GM18867 (cell line): ENCODE data around the gene ENTPD8.

Experiments used
- ATAC-seq: cut with Tn5 transposase; IDR thresholded peaks from one replicate; pipeline ENCODE4 v1.9.1; 2021; ENCODE audit warnings: mild to moderate bottlenecking, moderate library complexity; ENCODE audit not compliant: unreplicated experiment

The ENTPD8 gene

DNA sequence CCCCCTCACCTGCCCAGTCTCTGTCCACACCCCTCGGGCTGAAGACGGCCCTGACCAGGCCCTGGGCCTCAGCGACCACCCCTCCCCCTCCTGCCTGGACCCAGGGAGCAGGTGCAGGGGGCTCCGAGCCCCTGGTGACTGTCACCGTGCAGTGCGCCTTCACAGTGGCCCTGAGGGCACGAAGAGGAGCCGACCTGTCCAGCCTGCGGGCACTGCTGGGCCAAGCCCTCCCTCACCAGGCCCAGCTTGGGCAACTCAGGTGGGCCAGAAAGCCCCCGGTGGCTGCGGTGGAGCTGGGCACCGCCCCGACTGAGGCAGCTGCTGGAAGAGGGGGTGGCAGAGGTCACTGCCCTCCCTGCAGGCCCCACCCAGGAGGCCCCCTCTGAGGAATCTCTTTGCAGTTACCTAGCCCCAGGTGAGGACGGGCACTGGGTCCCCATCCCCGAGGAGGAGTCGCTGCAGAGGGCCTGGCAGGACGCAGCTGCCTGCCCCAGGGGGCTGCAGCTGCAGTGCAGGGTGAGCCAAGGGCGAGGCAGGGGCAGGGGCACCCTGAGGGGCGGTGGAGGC is 7.7 kb downstream of the ENTPD8 start:
- no peak for ATAC-seq

GRCh38 chr9:137432687-137433348 is 8.3 kb downstream of the ENTPD8 start:
- ATAC-seq = no peak

DNA sequence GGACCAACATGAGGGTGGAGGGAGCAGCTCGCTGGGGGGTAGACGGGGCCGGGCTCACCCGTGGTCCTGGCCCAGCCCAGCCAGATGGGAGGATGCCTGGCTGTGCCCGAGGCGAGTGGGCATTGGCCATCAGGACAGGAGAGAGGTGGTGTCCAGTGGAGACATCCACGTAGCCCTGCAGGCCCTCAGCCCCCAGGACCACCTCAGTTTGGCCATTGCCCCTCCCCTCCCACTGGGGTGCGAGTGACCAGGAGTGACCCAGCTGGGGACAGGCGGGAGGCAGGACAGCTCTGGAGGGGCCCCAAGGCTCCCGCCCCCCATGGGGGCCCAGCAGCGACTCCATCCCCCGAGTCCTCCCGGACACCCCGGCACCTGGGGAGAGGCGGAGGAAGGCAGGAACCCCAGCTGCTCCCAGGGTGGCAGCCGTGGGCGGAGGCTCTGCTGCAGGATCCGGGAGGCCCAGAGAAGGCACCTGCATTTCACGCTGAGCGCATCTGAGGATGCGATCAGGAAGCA is 9.7 kb downstream of the ENTPD8 start:
- no peak for ATAC-seq

- ATAC-seq = no peak
These were observed 10.3 kb downstream of the ENTPD8 start for GRCh38 chr9:137430723-137431415.

DNA sequence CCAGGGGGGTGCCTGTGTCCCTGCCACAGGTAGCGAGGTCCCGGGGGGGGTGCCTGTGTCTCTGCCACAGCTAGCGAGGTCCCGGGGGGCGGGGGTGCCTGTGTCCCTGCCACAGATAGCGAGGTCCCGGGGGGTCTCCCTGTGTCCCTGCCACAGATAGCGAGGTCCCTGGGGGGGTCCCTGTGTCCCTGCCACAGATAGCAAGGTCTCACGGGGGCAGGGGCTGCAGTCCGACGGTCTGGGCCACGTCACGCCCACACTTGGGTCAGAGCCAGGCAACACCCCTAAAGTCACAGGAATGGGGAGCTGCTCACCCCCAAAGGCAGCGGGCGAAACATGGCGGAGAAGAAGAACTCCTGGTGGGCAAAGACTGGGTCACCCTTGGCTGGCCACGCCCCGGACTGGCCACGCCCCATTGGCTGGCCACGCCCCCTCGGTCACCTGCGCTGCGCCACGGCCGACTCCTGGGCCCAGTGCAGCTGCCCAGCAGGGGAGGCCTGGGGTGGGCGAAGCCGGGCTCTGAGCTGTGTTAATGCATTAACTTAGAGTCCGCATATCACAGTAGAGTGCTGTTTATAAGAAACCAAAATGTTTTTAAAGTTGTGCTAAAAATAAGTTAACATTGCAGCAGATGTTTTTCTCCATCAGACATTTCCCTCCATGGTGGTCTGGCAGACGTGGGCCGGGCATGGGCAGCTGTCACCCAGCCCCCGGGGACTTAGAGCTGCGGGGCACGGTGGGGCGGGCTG is 11.0 kb downstream of the ENTPD8 start:
- ATAC-seq = peak; percentile 63

DNA sequence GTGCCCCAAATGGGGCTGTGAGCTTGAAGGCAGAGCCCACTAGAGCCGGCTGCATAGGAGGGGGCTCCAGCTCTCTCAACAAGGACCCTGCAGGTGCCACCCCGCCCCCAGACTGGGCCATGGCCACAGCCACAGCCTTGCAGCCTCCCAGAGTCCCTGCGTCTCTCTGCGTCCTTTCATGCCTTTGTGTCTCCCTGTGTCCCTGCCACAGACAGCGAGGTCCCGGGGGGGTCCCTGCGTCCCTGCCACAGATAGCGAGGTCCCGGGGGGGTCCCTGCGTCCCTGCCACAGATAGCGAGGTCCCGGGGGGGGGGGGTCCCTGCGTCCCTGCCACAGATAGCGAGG is 11.6 kb downstream of the ENTPD8 start:
- no peak for ATAC-seq

- no peak for ATAC-seq
These were observed 12.2 kb downstream of the ENTPD8 start for GRCh38 chr9:137428841-137429545.

GRCh38 chr9:137428311-137428630 is 12.9 kb downstream of the ENTPD8 start:
- ATAC-seq = no peak

- ATAC-seq = no peak
These were observed 13.5 kb downstream of the ENTPD8 start for GRCh38 chr9:137427454-137428310.

DNA sequence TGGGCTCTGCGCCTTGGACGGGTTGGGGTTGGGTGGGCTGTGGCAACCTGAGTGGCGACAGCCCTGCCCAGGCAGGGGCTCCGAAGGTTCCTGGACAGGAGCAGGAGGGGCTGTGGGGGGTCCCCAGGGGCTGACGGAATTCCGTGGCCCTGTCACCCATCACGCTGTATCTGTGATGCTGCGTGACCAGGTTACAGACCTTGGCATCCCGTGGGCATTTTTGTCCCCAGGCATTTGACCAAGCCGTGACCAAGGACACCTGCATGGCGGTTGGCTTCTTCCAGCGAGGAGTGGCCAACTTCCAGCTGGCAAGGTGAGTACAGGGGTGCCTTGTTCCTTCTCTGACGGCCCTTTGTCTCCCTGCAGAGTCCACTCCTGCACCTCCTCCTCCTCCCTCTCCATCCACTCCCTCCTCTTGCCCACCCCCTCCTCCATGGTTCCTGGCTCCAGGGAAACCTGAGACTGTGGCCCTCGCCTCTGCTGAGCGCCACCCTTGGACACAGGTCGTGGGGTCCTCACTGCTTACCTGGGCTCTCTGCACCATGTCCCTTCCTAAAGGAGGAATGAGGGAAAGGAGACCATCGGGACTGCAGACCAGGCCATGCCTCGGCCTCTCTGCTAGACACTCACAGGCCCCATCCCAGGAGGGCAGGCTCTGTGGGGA is 15.0 kb downstream of the ENTPD8 start:
- ATAC-seq = no peak

DNA sequence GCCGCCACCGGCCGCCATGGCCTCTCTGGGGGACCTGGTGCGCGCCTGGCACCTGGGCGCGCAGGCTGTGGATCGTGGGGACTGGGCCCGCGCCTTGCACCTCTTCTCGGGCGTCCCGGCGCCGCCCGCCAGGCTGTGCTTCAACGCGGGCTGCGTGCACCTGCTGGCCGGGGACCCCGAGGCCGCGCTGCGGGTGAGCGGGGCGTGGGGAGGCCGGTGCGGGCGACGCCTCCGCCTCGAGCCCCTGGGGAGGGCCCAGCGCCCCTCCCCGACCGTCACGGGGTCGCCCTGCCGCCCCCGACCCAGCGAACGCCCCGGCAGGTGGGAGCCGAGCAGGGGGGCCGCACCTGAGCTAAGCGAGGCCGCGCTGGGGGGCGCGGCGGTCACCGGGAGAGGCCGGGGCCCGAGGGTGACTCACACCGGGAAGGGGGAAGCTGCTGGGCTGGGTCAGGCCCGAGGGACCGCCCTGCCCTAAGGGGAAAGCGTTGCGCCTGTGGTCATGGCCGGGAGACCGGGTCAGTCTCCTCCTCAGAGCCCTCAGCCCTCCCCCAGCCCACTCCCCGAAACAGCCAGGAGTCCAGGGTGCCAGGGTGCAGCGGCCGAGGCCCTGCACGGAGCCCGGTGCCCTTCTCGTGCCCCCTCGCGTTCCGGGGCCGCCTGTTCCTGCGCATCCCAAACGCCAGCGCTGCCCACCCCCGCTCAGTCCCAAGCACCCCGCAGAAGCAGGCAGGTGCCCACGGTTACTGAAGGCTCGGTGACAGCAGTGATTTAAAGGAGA is 17.5 kb downstream of the ENTPD8 start:
- ATAC-seq = peak; percentile 3

DNA sequence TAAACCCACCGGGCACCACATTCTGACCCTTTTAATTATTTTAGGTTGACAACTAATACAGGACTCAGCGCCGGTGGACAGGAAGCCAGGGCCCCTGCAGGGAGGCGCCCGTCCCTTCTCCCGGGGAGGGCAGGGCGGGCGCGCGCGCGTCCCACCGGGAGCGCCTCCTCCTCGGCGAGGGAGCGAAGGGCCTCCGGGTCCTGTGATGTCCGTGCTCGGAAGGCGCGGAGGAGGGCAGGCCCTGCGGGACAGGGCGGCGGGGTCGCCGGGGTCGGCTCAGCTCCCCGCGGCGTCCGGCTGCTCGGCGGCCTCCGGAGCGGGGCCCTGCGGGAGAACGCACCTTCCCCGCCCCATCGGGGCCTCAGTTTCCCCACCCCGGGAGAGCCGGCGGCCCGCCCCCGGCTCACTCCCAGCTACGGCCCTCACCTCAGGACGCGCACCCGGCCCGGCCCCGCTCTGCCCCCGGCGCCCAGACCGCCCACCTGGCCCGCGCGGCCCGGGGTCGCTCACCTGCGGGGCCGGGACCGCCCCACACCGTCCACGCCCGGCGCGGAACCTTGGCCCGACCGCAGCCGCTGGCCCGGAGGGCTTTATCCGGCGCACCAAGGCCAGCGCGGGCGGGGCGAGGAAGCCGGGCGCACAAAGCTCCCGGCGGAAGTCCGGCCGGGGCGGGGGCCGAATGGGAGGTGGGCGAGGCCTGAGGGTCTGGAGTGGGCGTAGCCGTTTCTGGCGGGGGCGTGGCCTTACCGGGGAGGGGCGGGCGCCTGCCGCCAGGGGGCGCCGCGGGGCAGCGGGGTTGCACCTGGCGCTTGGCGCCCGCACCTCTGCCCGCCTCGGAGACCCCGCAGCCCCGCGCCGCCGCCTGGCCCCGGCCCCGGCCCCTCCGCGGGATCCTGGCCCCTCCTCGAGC is 18.3 kb downstream of the ENTPD8 start, which contains the start of the genes EXD3 and NOXA1:
Gene EXD3, minus strand, starts transcription at position 559 of the 910 bp plus-strand sequence. CDS start 27,805 bp downstream, outside the sequence.
Gene NOXA1, plus strand, starts transcription at position 790 of the 910 bp plus-strand sequence. CDS start 137 bp downstream, outside the sequence.
- ATAC-seq = peak; percentile 80

- no peak for ATAC-seq
These were observed 19.1 kb downstream of the ENTPD8 start for GRCh38 chr9:137421838-137422603.

- no peak for ATAC-seq
These were observed 23.8 kb downstream of the ENTPD8 start for GRCh38 chr9:137417161-137418021.

- no peak for ATAC-seq
These were observed 24.5 kb downstream of the ENTPD8 start for GRCh38 chr9:137416563-137417151.
